Stimulated activated CD4-positive, alpha-beta T cell treated with anti-CD3 and anti-CD28 coated beads, Interleukin-4, amount 100 ng/mL, for 24 hours (primary cell): Measurements from ENCODE around the gene BICDL1.

Experiments
- DNase-seq: peaks from one replicate; pipeline ENCODE4 v3.0.0-alpha.2; 2020

The BICDL1 gene

DNA sequence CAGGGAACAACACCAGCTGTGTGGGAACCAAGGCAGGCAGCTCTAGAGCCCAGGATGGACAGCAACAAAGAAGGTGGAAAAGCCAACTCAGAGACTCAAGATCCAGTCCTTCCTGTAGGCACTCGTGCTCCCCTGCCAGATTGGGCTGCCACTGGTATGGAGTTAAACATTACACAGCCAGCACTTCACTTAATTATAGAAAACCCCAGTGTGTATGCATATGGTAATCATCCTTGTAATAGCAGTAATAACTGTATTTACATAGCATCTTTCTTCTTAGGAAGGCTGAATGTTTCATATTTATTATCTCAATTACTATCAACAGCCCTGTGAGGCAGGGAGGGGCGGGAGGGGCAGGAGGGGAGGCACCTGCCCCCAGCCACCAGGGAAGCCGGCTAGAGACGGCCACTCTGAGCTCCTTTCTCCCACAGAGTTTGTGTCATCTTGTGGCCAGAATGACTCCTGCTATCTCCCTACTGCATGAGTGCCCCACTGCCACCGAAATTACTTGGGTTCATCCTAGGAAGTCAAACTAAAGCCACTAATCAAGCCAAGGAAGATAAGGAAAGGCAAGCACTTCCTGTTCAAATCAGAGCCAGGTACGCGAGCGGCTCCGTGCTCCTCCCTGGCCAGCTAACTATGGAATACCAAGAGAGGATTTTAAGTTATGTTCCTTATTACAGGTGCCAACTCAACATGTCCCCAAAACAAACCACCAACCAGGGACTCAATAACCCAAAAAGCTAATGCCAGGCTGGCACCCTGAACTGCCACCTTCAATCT lies 143.2 kb downstream of the BICDL1 start:
- no peak for DNase-seq

DNA sequence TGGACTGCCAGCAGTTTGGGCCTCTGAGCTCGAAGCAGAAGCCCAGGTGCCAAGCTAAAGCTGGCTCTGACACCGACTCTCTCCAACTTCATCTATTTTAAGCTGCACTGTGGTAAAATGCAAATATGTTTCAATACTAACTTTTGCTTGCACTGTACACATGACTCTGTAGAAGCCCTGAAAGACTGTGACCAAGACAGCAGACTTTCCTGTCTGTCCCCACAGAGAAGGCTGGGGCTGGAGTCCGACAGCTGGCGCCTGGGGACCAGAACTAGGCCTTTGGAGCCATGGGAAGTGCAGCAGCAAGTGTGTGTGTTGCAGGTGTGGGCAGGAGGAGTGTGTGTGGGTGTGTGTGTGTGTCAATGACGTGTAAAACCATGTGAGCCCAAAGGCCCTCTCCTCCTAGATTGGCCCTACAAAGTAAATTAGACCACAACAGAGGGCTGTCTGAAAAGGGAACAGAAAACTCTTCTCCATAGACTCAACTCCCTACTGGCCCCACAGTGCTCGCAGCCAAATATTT lies 143.9 kb downstream of the BICDL1 start:
- no peak for DNase-seq

DNA sequence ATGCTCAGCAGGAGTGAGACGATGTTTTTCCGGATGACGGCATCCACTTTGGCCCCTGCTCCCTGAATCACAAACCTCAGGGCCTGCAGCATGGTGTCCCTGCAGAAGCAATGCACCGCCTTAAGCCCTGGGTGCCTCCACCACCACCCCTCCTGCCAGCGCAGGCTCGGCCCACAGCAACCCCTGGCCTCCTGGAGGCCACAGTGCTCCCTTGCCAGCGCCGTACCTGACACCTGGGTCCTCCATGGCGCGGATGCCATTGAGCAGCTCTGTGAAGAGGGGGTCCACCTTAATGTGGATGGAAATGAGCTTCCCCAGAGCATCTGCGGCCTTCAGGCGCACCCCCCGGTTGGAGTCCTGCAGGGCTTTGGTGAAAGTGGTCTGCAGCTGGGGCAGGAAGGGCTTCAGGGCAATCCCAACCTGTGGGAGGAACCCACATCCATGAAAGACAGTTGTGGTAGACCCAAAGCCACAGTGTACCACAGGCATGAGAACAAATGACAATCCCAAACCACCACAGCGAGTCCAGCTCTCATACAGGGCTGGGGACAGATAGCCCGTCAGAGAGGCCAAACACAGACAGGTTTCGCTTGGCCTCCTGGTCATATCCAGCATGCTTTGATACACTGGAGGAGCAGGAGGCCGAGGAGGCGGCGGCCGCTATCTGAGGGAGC lies 145.4 kb downstream of the BICDL1 start:
- DNase-seq = no peak

DNA sequence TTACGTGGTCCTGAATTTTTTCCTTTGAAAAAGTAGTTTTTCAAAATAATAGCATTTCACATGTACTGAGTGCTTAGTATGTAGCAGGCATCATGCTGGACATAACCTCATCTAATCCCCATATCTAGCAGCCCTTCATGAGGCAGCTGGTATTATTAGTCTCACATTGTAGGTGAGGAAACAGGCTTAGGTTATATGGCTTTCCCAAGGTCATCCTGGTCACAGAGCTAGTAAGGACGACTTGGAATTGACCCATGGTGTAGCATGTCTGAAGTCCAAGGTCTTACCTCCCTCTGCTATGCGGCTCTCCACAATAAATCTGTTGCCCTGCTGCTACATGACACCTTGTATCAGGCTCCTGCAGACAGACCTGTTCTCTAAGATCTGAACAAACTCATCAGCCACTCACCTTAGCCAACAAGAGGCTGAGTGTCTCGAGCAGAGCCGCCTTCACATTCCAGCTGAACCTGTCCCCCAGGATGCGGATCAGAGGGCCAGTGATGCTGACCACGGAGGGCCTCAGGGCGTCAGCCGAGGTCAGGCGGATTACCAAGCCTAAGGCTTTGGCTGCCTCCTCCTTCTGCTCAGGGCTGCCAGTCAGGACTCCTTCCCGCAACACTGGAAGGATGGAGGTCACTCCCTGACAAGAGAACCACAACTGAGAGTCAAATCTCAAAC lies 147.2 kb downstream of the BICDL1 start:
- no peak for DNase-seq

DNA sequence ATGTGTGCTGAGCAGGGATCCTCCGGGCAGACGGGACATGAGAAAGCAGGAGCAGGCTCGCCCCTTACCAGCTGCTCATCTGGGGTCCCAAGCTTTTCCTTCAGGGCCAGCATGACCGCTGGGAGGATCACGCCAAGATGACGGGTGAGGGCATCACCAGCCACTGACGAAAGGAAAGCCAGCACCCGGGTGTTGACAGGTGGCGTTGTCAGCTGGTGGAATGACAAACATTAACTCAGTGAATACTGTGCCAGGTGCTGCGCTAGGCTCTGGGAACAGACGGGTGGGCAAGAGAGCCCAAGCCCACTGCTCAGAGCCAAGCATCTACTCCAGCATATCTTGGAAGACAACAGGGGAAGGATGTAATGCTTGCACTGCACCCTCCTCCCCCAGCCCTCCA lies 148.8 kb downstream of the BICDL1 start:
- DNase-seq = no peak

DNA sequence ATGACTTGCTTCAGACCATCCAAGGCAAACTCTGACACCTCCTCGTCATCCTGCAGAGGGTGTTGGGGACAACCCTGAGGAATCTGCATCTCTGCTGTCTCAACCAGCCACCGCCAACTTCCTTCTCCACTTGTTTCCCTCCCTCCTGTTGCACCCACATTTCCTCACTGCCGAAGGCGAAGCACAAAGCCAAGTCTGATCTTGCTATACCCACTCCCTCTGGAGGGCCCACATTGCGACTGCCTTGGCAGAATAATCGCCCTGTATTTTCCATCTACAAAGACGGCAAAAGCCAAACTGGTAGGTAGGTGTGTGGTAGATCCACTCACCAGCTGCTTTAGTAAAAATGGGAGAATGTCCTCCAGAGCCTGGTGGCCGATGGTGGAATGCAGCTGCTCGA lies 149.3 kb downstream of the BICDL1 start:
- DNase-seq = no peak

DNA sequence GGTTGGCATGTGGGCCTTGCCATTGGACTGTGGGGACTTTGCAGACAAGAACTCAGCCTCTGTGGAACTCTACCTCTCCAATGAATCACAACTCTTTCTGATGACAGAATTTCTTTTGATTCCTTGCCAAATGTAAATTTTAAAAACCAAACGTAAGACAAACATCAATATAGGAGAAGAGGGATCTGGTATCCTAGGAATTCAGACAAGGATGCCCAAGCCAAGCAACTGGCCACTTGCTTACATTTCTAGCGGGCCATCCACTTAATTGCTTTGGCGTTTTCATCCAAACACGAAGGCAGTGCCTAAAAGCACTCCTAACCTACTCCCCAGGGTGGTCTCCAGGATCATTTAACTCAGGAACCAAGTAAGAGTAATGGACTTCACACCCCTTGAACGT lies 150.9 kb downstream of the BICDL1 start:
- no peak for DNase-seq

DNA sequence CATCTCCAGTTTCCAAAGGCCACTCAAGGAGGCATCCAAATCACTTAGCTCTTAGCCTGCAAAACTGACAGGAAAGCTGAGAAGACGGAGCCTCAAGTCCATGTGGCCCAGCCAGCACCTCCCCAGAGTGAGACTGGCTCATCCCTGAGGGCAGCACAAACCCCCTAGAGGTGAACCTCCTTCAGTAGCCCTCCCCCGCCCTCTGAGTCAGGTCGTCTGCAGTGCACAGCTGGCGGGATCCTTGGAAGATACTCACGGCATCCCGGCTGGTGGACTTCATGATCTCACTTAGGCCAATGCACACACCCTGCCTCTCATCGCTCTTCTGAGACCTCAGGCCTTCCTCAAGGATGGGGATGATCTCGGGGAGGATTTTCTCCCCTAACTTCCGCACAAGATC lies 151.6 kb downstream of the BICDL1 start:
- DNase-seq = no peak

DNA sequence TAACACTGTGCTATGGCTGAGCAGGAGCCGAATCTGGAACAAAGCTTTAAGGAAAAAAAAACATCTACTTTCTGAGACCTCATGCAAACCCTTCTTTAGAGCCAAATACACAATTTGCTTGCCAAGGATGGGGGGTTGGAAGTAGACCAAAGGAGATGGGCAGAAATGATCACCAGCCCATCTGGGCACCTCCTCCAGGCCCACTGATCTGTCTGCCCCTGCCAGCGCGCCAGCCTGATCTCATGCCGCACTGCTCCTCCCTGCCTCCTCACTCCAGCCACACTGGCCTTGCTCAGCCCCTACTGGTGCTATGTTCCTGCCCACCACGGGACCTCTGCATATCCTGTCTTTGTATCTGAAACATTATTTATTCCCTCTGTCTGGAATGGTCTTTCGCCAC lies 152.3 kb downstream of the BICDL1 start:
- no peak for DNase-seq

DNA sequence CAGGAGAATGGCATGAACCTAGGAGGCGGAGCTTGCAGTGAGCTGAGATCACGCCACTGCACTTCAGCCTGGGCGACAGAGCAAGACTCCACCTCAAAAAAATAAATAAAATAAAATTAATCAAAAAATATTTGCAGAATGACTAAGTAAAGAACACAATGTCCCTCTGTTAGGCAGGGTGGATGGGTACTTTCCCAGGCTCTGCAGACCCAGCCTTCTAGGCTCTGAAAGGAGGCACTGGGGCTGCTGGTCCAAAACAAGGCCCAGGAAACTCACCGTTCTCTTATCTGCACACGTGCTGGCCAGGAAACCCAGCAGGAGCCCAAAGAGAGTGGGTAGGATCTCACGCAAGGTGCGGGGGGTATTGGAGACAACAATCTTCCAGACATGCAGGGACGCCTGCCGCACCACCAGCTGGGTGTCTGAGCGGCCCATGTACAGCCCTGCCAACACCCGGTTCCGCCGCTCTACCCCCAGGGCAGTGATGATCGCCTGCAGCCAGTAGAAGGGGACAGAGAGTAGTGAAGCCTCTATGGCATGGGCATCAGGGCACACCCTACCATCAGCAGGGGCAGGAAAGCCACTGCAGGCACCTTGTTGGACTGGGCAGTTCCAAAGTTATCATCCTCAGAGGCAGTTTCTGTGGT lies 153.3 kb downstream of the BICDL1 start:
- DNase-seq = no peak
